H1 (cell line): ENCODE results near the gene FREM1. TPM values are rescaled to one million over a fixed set of nuclear protein-coding genes. Genes with fewer than 3 reads are reported as not detected.

Experiments
- CTCF ChIA-PET: fragments of 300-600 bp; sonication (Branson Sonifier 250); formaldehyde crosslinking; loops from one replicate; lab custom pipeline; 2021; ENCODE audit not compliant: partially characterized antibody; lab: Charles Lee
- POLR2A ChIA-PET: fragments of 300-600 bp; sonication (Branson Sonifier 250); formaldehyde crosslinking; loops from one replicate; lab custom pipeline; 2021; ENCODE audit warnings: inconsistent platforms; ENCODE audit not compliant: partially characterized antibody; lab: Charles Lee
- DNase-seq, 2 experiments: peaks; one replicate each; pipeline versions ENCODE4 v3.0.0 to v3.0.0-alpha.2; 2010 to 2022; ENCODE audit warnings: low spot score in 2 of 2, low read depth in 1 of 2, mixed read lengths in 1 of 2
- FAIRE-seq: peaks from 2 replicates; lab custom pipeline; 2011; peaks lifted over from hg19 to GRCh38; lab: Jason Lieb, UNC
- H2AFZ ChIP-seq: 2 replicates; pipeline ENCODE4 v1.8.1; 2012; ENCODE audit warnings: low read length, inconsistent platforms
- H2AK5ac ChIP-seq: 2 replicates; pipeline ENCODE4 v1.6.1; 2013; ENCODE audit warnings: low read depth, low read length
- H2BK120ac ChIP-seq: replicated peaks from 2 replicates; pipeline ENCODE3; 2013; ENCODE audit warnings: low read depth, low read length, inconsistent platforms
- H2BK12ac ChIP-seq: 2 replicates; pipeline ENCODE4 v1.6.1; 2013; ENCODE audit warnings: low read depth, low read length
- H2BK15ac ChIP-seq: 2 replicates; pipeline ENCODE4 v1.6.1; 2013; ENCODE audit warnings: low read length
- H2BK20ac ChIP-seq: 2 replicates; pipeline ENCODE4 v1.6.1; 2013; ENCODE audit warnings: low read length
- H2BK5ac ChIP-seq: 2 replicates; pipeline ENCODE4 v1.6.1; 2013; ENCODE audit warnings: low read depth, low read length
- H3K14ac ChIP-seq: 2 replicates; pipeline ENCODE4 v1.6.1; 2013; ENCODE audit warnings: inconsistent platforms; ENCODE audit not compliant: insufficient read length
- H3K18ac ChIP-seq: 2 replicates; pipeline ENCODE4 v1.6.1; 2013; ENCODE audit warnings: low read length; ENCODE audit errors: extremely low read depth
- H3K23ac ChIP-seq: 2 replicates; pipeline ENCODE4 v1.6.1; 2013; ENCODE audit warnings: inconsistent platforms; ENCODE audit not compliant: insufficient read length
- H3K23me2 ChIP-seq: 2 replicates; pipeline ENCODE4 v1.6.1; 2013; ENCODE audit warnings: low read depth, low read length
- H3K27ac ChIP-seq: 2 replicates; pipeline ENCODE4 v1.6.1; 2011; ENCODE audit warnings: low read depth, low read length, inconsistent platforms
- H3K27me3 ChIP-seq, 4 experiments: replicated peaks in 1 of 4; 1 replicate in 1 of 4; 2 replicates in 3 of 4; pipeline versions ENCODE4 v1.6.1 to v1.8.1; 2011 to 2013; ENCODE audit warnings: low read length in 3 of 4, mild to moderate bottlenecking in 3 of 4, inconsistent platforms in 2 of 4, mixed read lengths in 2 of 4, moderate library complexity in 1 of 4; ENCODE audit not compliant: control insufficient read depth in 3 of 4, insufficient read depth in 3 of 4; ENCODE audit errors: extremely low read depth in 1 of 4
- H3K36me3 ChIP-seq, 4 experiments: 2 replicates each; pipeline versions ENCODE4 v1.6.1 to v1.8.1; 2011 to 2013; ENCODE audit warnings: mild to moderate bottlenecking in 4 of 4, low read length in 3 of 4, moderate library complexity in 2 of 4, control low read depth in 1 of 4, inconsistent platforms in 1 of 4; ENCODE audit not compliant: insufficient read depth in 4 of 4, control insufficient read depth in 2 of 4
- H3K4ac ChIP-seq: replicated peaks from 2 replicates; pipeline ENCODE3; 2013; ENCODE audit warnings: low read length, low read depth, mixed read lengths, inconsistent platforms; ENCODE audit not compliant: insufficient read length
- H3K4me1 ChIP-seq, 4 experiments: replicated peaks in 1 of 4; 1 replicate in 1 of 4; 2 replicates in 3 of 4; pipeline versions ENCODE4 v1.6.1 to v1.8.1; 2011 to 2013; ENCODE audit warnings: low read length in 3 of 4, inconsistent platforms in 2 of 4, mixed read lengths in 1 of 4; ENCODE audit not compliant: insufficient read depth in 4 of 4, control insufficient read depth in 3 of 4
- H3K4me2 ChIP-seq, 2 experiments: 2 replicates each; pipeline versions ENCODE4 v1.6.1 to v1.8.1; 2011 to 2013; ENCODE audit warnings: low read depth in 2 of 2, low read length in 2 of 2, control low read depth in 1 of 2, inconsistent platforms in 1 of 2, mild to moderate bottlenecking in 1 of 2; ENCODE audit not compliant: insufficient read depth in 1 of 2
- H3K4me3 ChIP-seq, 4 experiments: fragments of 200-600, 300-600 bp in 1 of 4; sonication (generic), shearing (Covaris generic), sonication (Bioruptor Twin) in 1 of 4; 2 replicates each; pipeline versions ENCODE4 v1.5.1 to v1.8.1; 2011 to 2016; ENCODE audit warnings: low read length in 4 of 4, low read depth in 3 of 4, control low read depth in 2 of 4, inconsistent platforms in 2 of 4, mild to moderate bottlenecking in 2 of 4, mixed read lengths in 1 of 4, moderate library complexity in 1 of 4; ENCODE audit not compliant: insufficient read depth in 2 of 4; ENCODE audit errors: extremely low read depth in 1 of 4
- H3K56ac ChIP-seq: replicated peaks from 2 replicates; pipeline ENCODE3; 2013; ENCODE audit warnings: low read depth, mild to moderate bottlenecking, mixed read lengths, low read length, inconsistent platforms; ENCODE audit not compliant: insufficient read length
- H3K79me1 ChIP-seq: 2 replicates; pipeline ENCODE4 v1.6.1; 2013; ENCODE audit warnings: low read depth, low read length, control low read depth
- H3K79me2 ChIP-seq, 2 experiments: 2 replicates each; pipeline versions ENCODE4 v1.6.1 to v1.8.1; 2012 to 2013; ENCODE audit warnings: low read length in 2 of 2, mild to moderate bottlenecking in 2 of 2, inconsistent platforms in 1 of 2; ENCODE audit not compliant: insufficient read depth in 2 of 2, control insufficient read depth in 1 of 2
- H3K9ac ChIP-seq, 4 experiments: replicated peaks in 1 of 4; 1 replicate in 1 of 4; 2 replicates in 3 of 4; pipeline versions ENCODE4 v1.6.1 to v1.8.1; 2011 to 2013; ENCODE audit warnings: low read depth in 3 of 4, low read length in 3 of 4, control low read depth in 2 of 4, mild to moderate bottlenecking in 2 of 4, moderate library complexity in 2 of 4, inconsistent platforms in 1 of 4; ENCODE audit errors: extremely low read depth in 1 of 4
- H3K9me3 ChIP-seq, 2 experiments: 2 replicates each; pipeline versions ENCODE4 v1.6.1 to v1.8.1; 2012 to 2013; ENCODE audit warnings: mild to moderate bottlenecking in 2 of 2, moderate library complexity in 2 of 2, control low read depth in 1 of 2, inconsistent platforms in 1 of 2, low read depth in 1 of 2, low read length in 1 of 2, mixed read lengths in 1 of 2; ENCODE audit not compliant: insufficient read depth in 2 of 2
- H4K20me1 ChIP-seq, 2 experiments: replicated peaks in 1 of 2; 2 replicates each; pipeline versions ENCODE3 to v1.8.1; 2011 to 2013; ENCODE audit warnings: inconsistent platforms in 2 of 2, low read length in 2 of 2, mild to moderate bottlenecking in 1 of 2; ENCODE audit not compliant: insufficient read depth in 2 of 2, control insufficient read depth in 1 of 2
- H4K5ac ChIP-seq: 2 replicates; pipeline ENCODE4 v1.6.1; 2013; ENCODE audit warnings: low read length, low read depth, mixed read lengths, inconsistent platforms; ENCODE audit not compliant: insufficient read length
- H4K8ac ChIP-seq: 2 replicates; pipeline ENCODE4 v1.8.0; 2013; ENCODE audit warnings: mild to moderate bottlenecking, moderate library complexity, low read length, inconsistent platforms; ENCODE audit not compliant: insufficient read depth; ENCODE audit errors: extremely low read depth
- H4K91ac ChIP-seq: replicated peaks from 2 replicates; pipeline ENCODE3; 2013; ENCODE audit warnings: low read length, mixed read lengths, inconsistent platforms; ENCODE audit not compliant: insufficient read length
- CTBP2 ChIP-seq: IDR thresholded peaks from 2 replicates; pipeline ENCODE4 v1.7.0; 2011; ENCODE audit warnings: borderline replicate concordance, mild to moderate bottlenecking, moderate library complexity, mixed read lengths, low read length; ENCODE audit not compliant: insufficient read depth, insufficient read length
- MAFK ChIP-seq: IDR thresholded peaks from 2 replicates; pipeline ENCODE4 v1.6.1; 2012; ENCODE audit warnings: low read depth, mild to moderate bottlenecking, improper control_type of control experiment, low read length
- MAX ChIP-seq: IDR thresholded peaks from 2 replicates; pipeline ENCODE4 v1.6.1; 2012; ENCODE audit warnings: inconsistent platforms
- NANOG ChIP-seq: IDR thresholded peaks from 2 replicates; pipeline ENCODE4 v1.6.1; 2011; ENCODE audit warnings: low read length, low read depth, mild to moderate bottlenecking, inconsistent platforms; ENCODE audit not compliant: insufficient read depth, poor library complexity, severe bottlenecking
- NRF1 ChIP-seq: IDR thresholded peaks from 2 replicates; pipeline ENCODE4 v1.6.1; 2011; ENCODE audit warnings: mild to moderate bottlenecking, low read depth, low read length, improper control_type of control experiment
- POLR2AphosphoS5 ChIP-seq: IDR thresholded peaks from 2 replicates; pipeline ENCODE4 v1.6.1; 2011; ENCODE audit warnings: low read depth, low read length
- SRF ChIP-seq: IDR thresholded peaks from 2 replicates; pipeline ENCODE4 v1.6.1; 2011; ENCODE audit warnings: mild to moderate bottlenecking, low read depth, low read length, moderate library complexity
- USF2 ChIP-seq: IDR thresholded peaks from 2 replicates; pipeline ENCODE4 v1.6.1; 2011; ENCODE audit warnings: low read length, improper control_type of control experiment
- WGBS, 2 experiments: shearing (Covaris generic) in 1 of 2; methylation state at CpG; one replicate each; pipeline versions ENCODE4 v1.1.6 to v1.1.7; 2013 to 2015; ENCODE audit warnings: low lambda C conversion rate in 2 of 2, mixed read lengths in 2 of 2, inconsistent platforms in 1 of 2, low coverage in 1 of 2, missing lambda C conversion rate in 1 of 2; ENCODE audit not compliant: insufficient replicate concordance in 2 of 2, insufficient coverage in 1 of 2, insufficient read length in 1 of 2; ENCODE audit errors: extremely low coverage in 1 of 2, missing lambda C conversion rate in 1 of 2; 5-methylcytosine and 5-hydroxymethylcytosine counted together
- polyA plus RNA-seq, 7 experiments: library from polyadenylated mRNA; depleted of rRNA in 3 of 7; stranded (reverse) in 5 of 7; unstranded in 2 of 7; fragments of >200 nt in 5 of 7; fragments of 200-250 nt in 2 of 7; gene quantifications; 1 replicate in 5 of 7; 2 replicates in 1 of 7; 4 replicates in 1 of 7; pipeline versions ENCODE4 v1.2.1 to v1.2.3, GENCODE V29; 2011 to 2013; ENCODE audit warnings: missing spikeins in 2 of 7, mixed read lengths in 2 of 7
- total RNA-seq: library from RNA; stranded (reverse); fragmentation: NEBNext Ultra II Directional; extraction: Animal tissue kit (Norgen Biotek cat#: 25700); gene quantifications from 2 replicates; pipeline ENCODE4 v1.2.1, GENCODE V29; 2021

FREM1 gene
- total and polyA plus RNA-seq, 2 of the 8 experiments (the other 6 are each of a cell fraction or from before 2014, with no cell fraction given): 2.6 to 3.1 TPM

GRCh38 chr9:14882090-14882489 lies 28.1 kb downstream of the FREM1 start:
- Histone ChIP-seq H3K4ac (no peak overlapping the region), H2BK15ac (no peak overlapping the region), H3K79me1 (no peaks in the 10 kb centered on the region), H2BK5ac (no peak overlapping the region), H3K27me3 (no peaks in the 10 kb centered on the region), H2AK5ac (no peak overlapping the region), H4K91ac (no peak overlapping the region), H3K23me2 (no peaks in the 10 kb centered on the region), H3K9ac (no peak overlapping the region), H3K27ac (no peak overlapping the region), H3K9me3 (peaks cover 1 to 5% of the 10 kb centered on the region in 2 experiments), H4K20me1 (no peaks in the 10 kb centered on the region), H3K56ac (no peak overlapping the region), H4K8ac (no peak overlapping the region), H3K14ac (no peak overlapping the region), H3K79me2 (no peaks in the 10 kb centered on the region), H3K18ac (no peak overlapping the region), H3K4me3 (no peak overlapping the region), H4K5ac (no peak overlapping the region), H3K4me2 (no peak overlapping the region), H2BK12ac (no peak overlapping the region), H3K4me1 (peaks cover 0 to 5% (median 3%) of the 10 kb centered on the region in 4 experiments; a peak in 2 of 7 replicates), H2AFZ (no peak overlapping the region), H2BK20ac (no peak overlapping the region), H3K36me3 (no peaks in the 10 kb centered on the region; a peak in 1 of 8 replicates), H2BK120ac (no peak overlapping the region), H3K23ac (no peak overlapping the region)
- ChIA-PET CTCF (interaction anchor here (1.0 to 1.2 kb wide), 2 partner anchors 26 to 36 kb away, joined by 3 read pairs; no protein-coding TSS in a partner anchor), POLR2A (interaction anchor here (0.6 kb wide), 1 partner anchor 27 kb away, joined by 3 read pairs; no protein-coding TSS in a partner anchor)
- FAIRE-seq (no peak), DNase-seq (no peak)
- WGBS, 2 experiments: 100% methylated on average over 1 of the region's 1 CpG; no CpG with 5 or more reads in 1 of the 2 experiments
- TF ChIP-seq NANOG (no peak), USF2 (no peak), MAFK (no peak), CTBP2 (no peak), NRF1 (no peak), SRF (no peak), POLR2AphosphoS5 (no peak), MAX (no peak)
